ENCODE data around the gene ANO4. TPM values are rescaled to one million over a fixed set of nuclear protein-coding genes. Genes with fewer than 3 reads are reported as not detected.

ANO4 gene
- polyA plus RNA-seq, 1 donor from 2014 or later: not detected

- H3K4me1 Mint-ChIP-seq: peaks cover 0 to 2% (median 0%) of the 10 kb centered on the region in 3 donors
- peaks cover 0 to 6% (median 2%) of the 10 kb centered on the region in 3 donors for H3K9me3 Mint-ChIP-seq
- peaks cover 2% of the 10 kb centered on the region for H3K27me3 Mint-ChIP-seq
- no peak overlapping the region for H3K27ac Mint-ChIP-seq
- H3K36me3 Mint-ChIP-seq: no peaks in the 10 kb centered on the region
- no peak overlapping the region for H3K4me3 Mint-ChIP-seq
These were observed 378.7 kb downstream of the ANO4 start for GRCh38 chr12:101173197-101173749.

GRCh38 chr12:101174541-101174940 is 380.0 kb downstream of the ANO4 start:
- peaks cover 2% of the 10 kb centered on the region for H3K27me3 Mint-ChIP-seq
- H3K4me1 Mint-ChIP-seq: peaks cover 0 to 2% (median 0%) of the 10 kb centered on the region in 3 donors
- no peak overlapping the region for H3K4me3 Mint-ChIP-seq
- H3K36me3 Mint-ChIP-seq: no peaks in the 10 kb centered on the region
- H3K9me3 Mint-ChIP-seq: peaks cover 0 to 6% (median 2%) of the 10 kb centered on the region in 3 donors
- no peak overlapping the region for H3K27ac Mint-ChIP-seq

Other genes with a start within 250 kb of the ANO4 start
- not detected for gene GAS2L3, start 221.1 kb upstream of the ANO4 start, polyA plus RNA-seq